NCI-H1417 treated with DMSO at 0.1 percent for 48 hours (cell line): ENCODE data around the gene HELZ.

Experiments used
- DNase-seq: peaks from one replicate; lab custom pipeline; 2025; lab: John Stamatoyannopoulos, UW

The HELZ gene

GRCh38 chr17:67076290-67076689, 168.7 kb downstream of the HELZ start:
- no peak for DNase-seq

GRCh38 chr17:67074781-67075180, 170.2 kb downstream of the HELZ start:
- no peak for DNase-seq

GRCh38 chr17:67072885-67073284, 172.1 kb downstream of the HELZ start:
- no peak for DNase-seq

- no peak for DNase-seq
These were observed 173.4 kb downstream of the HELZ start for GRCh38 chr17:67071595-67071994.

- DNase-seq = no peak
These were observed 175.3 kb downstream of the HELZ start for GRCh38 chr17:67069603-67070136.

GRCh38 chr17:67068999-67069398, 176.0 kb downstream of the HELZ start:
- no peak for DNase-seq

GRCh38 chr17:67067571-67068482, 177.2 kb downstream of the HELZ start:
- no peak for DNase-seq

GRCh38 chr17:67066717-67067116, 178.3 kb downstream of the HELZ start:
- no peak for DNase-seq

- no peak for DNase-seq
These were observed 181.9 kb downstream of the HELZ start for GRCh38 chr17:67063141-67063540.

- no peak for DNase-seq
These were observed 185.6 kb downstream of the HELZ start for GRCh38 chr17:67059372-67059771.

- no peak for DNase-seq
These were observed 187.0 kb downstream of the HELZ start for GRCh38 chr17:67058036-67058435.

- DNase-seq = no peak
These were observed 188.1 kb downstream of the HELZ start for GRCh38 chr17:67056746-67057490.

GRCh38 chr17:67055811-67056745, 188.9 kb downstream of the HELZ start:
- no peak for DNase-seq

GRCh38 chr17:67055041-67055443, 190.0 kb downstream of the HELZ start:
- no peak for DNase-seq

GRCh38 chr17:67054608-67055007, 190.4 kb downstream of the HELZ start:
- no peak for DNase-seq

- DNase-seq = no peak
These were observed 190.9 kb downstream of the HELZ start for GRCh38 chr17:67054011-67054591.

GRCh38 chr17:67053438-67054000, 191.5 kb downstream of the HELZ start:
- no peak for DNase-seq

- DNase-seq = no peak
These were observed 192.1 kb downstream of the HELZ start for GRCh38 chr17:67052720-67053437.

GRCh38 chr17:67051837-67052236, 193.2 kb downstream of the HELZ start:
- DNase-seq = no peak

- no peak for DNase-seq
These were observed 193.8 kb downstream of the HELZ start for GRCh38 chr17:67051155-67051538.
